GM18505 (cell line): ENCODE measurements around the gene SLC26A4.

Experiments used
- ATAC-seq: cut with Tn5 transposase; IDR thresholded peaks from one replicate; pipeline ENCODE4 v1.9.1; 2021; ENCODE audit not compliant: unreplicated experiment
- POLR2A ChIP-seq: IDR thresholded peaks from 4 replicates; pipeline ENCODE4 v1.6.1; 2011; ENCODE audit warnings: borderline replicate concordance; ENCODE audit not compliant: insufficient read depth, insufficient read length; ENCODE audit errors: extremely low read depth

SLC26A4 gene

DNA sequence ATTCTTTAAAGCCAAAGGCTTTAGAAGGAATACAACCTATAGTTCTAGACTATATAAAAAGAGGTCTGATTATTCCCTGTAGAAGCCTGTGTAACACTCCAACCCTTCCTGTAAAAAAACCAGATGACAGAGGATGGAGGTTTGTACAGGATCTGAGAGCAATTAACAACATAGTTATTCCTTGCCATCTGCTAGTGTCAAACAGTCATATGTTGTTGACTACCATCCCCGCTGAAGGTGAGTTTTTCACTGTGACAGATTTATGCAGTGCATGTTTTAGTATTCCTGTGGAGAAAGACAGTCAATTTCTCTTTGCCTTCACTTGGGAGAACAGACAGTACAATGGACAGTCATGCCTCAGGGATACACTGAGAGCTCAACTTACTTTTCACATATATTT lies 19.0 kb upstream of the SLC26A4 start:
- TF ChIP-seq POLR2A, result no peak
- ATAC-seq, result no peak

DNA sequence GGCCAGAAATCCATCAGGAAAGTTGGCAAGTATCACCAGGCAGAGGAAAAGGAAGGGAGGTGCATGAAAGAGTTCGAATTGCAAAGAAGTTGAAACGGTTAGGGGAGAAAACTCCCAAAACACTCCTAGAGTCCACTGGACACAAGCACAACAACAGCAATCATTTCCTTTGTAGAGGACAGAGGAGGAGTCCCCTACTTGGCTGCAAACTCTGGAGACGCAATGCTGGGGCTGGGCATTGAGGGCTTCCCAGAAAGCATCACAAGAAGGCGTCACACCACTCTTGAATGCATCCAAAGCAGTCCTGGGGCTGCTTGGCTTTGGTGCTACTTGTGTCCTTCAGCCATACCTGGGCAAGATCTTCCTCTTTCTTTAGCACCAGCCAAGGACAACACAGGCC lies 18.1 kb upstream of the SLC26A4 start:
- TF ChIP-seq POLR2A, result no peak
- no peak for ATAC-seq

DNA sequence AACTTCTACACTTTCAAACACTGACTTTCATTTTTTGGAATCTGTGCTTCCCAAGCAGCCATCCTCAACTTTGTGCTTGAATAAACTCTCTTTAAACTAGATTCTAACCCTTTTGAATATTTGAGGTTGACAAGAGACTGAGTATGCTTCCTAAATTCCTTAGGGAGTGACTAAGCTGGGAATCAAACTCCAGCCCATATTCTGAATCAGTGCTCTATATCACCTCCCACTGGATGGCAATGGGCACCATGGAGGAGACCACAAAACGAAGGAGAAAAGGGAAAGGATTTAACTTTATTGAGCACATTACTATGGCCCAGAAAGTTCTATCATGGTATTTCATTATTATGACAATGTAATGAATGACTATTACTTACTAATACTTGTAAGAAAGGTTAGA lies 17.2 kb upstream of the SLC26A4 start:
- no peak for TF ChIP-seq POLR2A
- ATAC-seq, result no peak

DNA sequence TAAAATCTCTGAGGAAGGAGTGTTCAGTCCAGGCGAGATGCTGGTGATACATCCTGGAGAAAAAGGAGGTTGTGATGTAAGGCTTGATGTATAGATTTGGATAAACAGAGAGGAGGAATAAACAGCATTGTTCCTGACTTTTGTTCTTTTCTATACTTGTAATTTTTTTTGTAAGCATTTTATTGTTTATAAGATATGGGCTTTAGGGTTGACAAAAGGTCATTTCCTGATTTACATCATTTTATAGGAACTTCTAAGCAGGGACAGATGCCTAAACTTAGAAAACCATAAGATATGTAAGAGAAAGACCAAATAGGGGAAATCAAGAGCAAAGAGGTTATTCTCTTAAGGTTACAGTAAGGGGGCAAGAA lies 16.7 kb upstream of the SLC26A4 start:
- no peak for ATAC-seq
- TF ChIP-seq POLR2A, result no peak

DNA sequence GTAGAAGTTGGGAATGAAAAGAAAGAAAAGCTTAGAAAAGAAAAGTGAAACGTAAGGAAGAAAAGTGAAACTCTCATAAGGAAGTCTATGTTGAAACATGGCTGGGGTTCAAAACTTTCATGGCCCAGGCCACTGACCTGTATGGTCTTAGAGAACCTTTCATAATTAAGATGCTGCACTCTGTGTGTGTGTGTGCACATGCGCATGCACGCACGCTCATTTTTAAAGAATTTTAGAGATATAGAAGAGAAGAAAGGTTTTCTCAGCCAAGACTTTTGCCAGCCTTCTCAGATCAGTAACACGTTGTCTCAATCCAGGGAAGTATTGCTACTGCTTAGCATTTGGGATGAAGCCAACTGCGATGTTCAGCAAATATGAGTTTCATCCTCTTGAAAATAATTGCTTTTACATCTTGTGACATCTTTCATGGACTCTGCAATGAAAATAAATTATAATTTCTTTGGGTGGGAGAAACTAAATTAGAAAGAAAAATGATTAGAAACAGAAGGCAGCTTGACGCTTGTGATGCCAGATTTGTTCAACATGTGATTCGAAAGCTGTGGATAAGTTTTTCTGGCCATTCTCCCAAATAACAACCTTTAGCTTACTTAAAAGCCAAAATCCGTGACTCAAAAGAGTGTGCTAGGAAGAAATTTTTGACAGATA lies 16.2 kb upstream of the SLC26A4 start:
- ATAC-seq, result no peak
- no peak for TF ChIP-seq POLR2A

DNA sequence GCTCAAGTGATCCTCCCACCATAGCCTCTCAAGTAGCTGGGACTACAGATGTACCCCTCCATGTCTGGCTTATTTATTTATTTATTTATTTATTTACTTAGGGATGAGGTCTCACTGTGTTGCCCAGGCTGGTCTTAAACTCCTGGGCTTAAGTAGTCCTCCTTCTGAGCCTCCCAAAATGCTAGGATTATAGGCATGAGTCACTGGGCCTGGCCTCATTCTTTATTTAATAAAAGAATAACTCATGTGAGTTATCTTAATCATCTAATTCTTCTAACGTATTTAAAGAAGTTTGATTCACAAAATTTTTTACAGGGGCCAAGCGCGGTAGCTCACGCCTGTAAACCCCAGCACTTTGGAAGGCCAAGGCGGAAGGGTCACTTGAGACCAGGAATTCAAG lies 8.0 kb upstream of the SLC26A4 start:
- ATAC-seq, result no peak
- no peak for TF ChIP-seq POLR2A

DNA sequence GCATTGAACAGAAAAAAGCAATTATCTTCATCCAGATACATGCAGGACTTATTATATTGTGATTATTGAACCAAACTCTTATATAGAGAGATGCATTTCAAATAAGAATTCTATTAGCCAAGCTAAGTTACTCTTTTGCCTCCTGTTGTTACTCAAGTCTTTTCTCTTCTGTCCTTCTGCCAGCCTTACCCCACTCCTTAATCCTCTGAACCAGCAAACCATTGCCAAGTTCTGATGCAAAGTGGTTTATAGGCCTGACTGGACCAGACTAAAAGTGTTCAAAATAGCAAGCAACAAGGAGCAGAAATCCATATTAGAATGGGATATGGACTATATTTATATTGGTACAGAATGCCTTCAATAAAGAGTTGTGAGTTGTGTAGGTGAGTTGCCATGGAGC lies 2.2 kb upstream of the SLC26A4 start:
- ATAC-seq, result no peak
- no peak for TF ChIP-seq POLR2A

DNA sequence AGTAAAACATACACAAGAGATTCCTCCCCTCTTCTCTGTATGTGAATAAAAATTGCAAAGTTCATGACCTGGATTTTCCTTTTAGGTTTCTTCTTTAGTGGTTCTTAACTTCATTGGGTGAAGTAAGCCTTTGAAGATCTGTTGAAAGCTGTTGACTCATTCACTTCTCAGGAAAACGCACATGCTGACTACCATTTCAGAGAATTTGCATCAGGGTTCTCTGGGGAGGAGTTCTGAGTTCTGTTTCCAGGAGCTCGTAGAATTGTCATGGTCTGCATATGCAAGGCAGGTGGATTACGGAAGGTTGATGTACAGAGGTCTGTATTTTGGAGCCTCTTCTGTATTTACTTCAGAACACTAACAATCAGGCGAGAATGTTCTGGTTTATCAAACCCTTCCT lies 962 bp upstream of the SLC26A4 start:
- ATAC-seq, result no peak

DNA sequence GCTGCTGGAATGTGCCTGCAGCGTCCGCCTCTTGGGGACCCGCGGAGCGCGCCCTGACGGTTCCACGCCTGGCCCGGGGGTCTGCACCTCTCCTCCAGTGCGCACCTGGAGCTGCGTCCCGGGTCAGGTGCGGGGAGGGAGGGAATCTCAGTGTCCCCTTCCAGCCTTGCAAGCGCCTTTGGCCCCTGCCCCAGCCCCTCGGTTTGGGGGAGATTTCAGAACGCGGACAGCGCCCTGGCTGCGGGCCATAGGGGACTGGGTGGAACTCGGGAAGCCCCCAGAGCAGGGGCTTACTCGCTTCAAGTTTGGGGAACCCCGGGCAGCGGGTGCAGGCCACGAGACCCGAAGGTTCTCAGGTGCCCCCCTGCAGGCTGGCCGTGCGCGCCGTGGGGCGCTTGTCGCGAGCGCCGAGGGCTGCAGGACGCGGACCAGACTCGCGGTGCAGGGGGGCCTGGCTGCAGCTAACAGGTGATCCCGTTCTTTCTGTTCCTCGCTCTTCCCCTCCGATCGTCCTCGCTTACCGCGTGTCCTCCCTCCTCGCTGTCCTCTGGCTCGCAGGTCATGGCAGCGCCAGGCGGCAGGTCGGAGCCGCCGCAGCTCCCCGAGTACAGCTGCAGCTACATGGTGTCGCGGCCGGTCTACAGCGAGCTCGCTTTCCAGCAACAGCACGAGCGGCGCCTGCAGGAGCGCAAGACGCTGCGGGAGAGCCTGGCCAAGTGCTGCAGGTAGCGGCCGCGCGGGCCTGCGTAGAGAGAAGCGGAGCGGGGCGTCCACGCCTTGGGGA lies 645 bp downstream of the SLC26A4 start:
- no peak for TF ChIP-seq POLR2A
- peak; percentile 57 for ATAC-seq

More for the DNA sequence above, 962 bp upstream of the SLC26A4 start:
- TF ChIP-seq POLR2A, result no peak

DNA sequence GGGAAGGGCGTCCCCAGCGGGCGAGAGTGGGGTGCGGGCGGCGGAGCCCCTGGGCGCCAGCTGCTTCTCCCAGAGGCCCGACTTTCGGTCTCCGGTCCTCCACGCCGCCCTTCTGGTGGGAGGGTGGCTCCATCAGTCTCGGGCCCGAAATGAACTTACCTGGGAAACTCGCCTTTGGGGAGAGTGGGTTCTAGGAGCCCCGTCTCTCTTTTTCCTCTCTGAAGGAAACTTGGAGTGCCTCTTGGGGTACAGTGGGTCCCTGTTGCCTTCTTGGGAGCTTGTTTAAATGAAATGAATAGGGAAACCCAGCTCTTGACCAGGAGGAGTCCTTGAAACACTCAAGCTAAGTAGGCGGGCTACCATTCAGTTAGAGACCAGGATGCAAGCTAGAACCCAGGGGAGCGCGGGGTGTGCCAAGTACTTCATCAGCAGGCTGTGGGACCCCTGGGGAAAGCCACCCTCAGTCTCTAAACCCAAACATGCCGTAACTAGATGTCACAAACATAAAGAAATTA lies 1.3 kb downstream of the SLC26A4 start:
- no peak for ATAC-seq
- TF ChIP-seq POLR2A, result no peak

DNA sequence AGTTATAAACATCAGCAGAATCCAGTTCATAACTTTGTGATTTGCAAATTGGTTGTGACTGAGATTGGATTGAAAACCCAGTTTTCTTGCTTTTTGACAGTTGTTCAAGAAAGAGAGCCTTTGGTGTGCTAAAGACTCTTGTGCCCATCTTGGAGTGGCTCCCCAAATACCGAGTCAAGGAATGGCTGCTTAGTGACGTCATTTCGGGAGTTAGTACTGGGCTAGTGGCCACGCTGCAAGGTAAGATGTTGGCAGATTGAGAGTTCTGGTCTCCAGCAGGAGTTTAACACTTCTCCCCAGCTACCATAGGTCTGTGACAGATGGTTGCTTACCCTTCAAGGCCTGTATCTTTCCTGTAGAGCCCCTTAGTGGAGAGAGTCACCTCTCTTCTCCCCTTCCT lies 2.6 kb downstream of the SLC26A4 start:
- no peak for ATAC-seq
- TF ChIP-seq POLR2A, result no peak

DNA sequence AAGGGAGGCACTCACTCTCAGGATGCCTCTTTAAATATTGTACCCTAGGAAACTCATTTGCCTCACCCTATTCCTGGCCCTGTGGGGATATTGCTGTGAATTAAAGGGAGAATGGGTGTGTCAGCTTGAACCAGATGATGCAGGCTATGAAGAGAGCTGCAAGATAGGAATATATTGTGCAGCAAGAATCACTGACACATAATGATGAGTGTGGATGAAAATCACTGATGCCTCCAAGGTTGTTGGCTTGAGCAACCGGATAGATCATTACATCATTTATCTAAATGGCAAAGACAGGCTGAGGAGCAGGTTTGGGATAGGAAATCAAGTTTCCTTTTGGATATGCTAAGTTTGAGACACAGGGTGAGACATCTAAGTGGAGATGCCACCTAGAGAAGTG lies 6.2 kb downstream of the SLC26A4 start:
- TF ChIP-seq POLR2A, result no peak
- ATAC-seq, result no peak

DNA sequence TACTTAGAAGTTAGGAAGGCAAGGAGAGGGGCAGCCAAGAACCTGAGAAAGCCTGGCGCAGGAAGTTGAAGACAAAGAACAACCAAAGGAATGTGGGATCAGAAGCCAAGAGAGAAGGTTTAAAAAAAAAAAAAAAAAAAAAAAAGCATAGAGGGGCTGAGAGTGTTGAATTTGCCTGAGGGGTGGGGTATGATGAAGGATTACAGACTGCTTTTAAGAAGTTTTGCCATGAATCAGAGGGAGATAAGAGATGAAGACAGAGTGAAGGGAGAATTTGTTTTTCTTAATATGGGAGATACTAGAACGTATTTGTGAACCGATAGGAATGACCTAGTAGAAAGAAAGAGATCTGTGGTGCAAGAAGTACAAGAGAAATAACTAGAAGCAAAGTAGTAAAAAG lies 6.7 kb downstream of the SLC26A4 start:
- TF ChIP-seq POLR2A, result no peak
- no peak for ATAC-seq

DNA sequence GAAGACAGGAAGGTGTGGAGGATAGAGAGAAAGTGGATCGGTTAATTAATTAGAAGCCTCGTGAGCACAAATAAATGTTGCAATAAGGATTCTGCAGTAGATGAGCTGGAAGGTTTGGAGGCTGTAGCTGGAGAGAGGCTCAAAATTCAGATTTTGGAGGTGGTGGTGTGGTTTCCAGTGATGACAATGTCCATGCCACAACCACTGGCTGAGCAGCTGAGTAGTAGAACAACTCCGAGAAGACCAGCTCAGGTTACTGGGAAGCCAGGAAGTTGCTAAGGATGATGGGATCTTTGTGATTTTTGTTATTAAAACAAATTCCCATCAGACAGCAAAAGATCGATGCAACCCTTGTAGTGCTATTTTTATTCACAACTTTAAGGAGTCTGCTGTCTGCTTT lies 7.7 kb downstream of the SLC26A4 start:
- no peak for TF ChIP-seq POLR2A
- no peak for ATAC-seq
